Measurements from ENCODE around the gene PIWIL4. TPM values are rescaled to one million over a fixed set of nuclear protein-coding genes. Genes with fewer than 3 reads are reported as not detected.
A peak's percentile ranks its signal among the peaks of the same experiment; 100 is the strongest.

The PIWIL4 gene
- total RNA-seq, 1 donor from 2014 or later: 0.59 TPM

- Histone ChIP-seq H3K36me3 (ENCODE audit: insufficient read depth, low read length) (no peaks in the 10 kb centered on the region), H3K27ac (ENCODE audit: low read depth, low read length) (peak within 1 kb of the TSS; percentile 87), H3K4me3 (ENCODE audit: insufficient read depth, low read depth, low read length) (peak within 1 kb of the TSS; percentile 64), H3K27me3 (ENCODE audit: insufficient read depth, low read length) (no peaks in the 10 kb centered on the region), H3K9ac (ENCODE audit: low read length) (peak within 1 kb of the TSS; percentile 90), H3K79me2 (ENCODE audit: insufficient read depth, low read length) (peaks cover 29% of the 10 kb centered on the region), H3K4me1 (ENCODE audit: insufficient read depth, low read length) (peaks cover 21% of the 10 kb centered on the region), H3K9me3 (ENCODE audit: insufficient read depth, low read depth, low read length) (no peaks in the 10 kb centered on the region), H4K20me1 (ENCODE audit: insufficient read depth, low read length) (peaks cover 32% of the 10 kb centered on the region), H3K4me2 (ENCODE audit: low read length) (peak within 1 kb of the TSS; percentile 91), H2AFZ (ENCODE audit: low read depth, low read length) (peak within 1 kb of the TSS; percentile 99)
- peaks cover 2% of the 10 kb centered on the region for H3K9me3 Mint-ChIP-seq (ENCODE audit: unreplicated experiment)
- FAIRE-seq (no peak), DNase-seq (ENCODE audit: low read depth) (peak; percentile 75)
- peaks cover 3% of the 10 kb centered on the region for H3K36me3 Mint-ChIP-seq (ENCODE audit: low read depth, unreplicated experiment)
- H3K27me3 Mint-ChIP-seq (ENCODE audit: low read depth, unreplicated experiment): peaks cover 9% of the 10 kb centered on the region
- H3K4me1 Mint-ChIP-seq (ENCODE audit: low read depth, unreplicated experiment): peaks cover 6% of the 10 kb centered on the region
- TF ChIP-seq CTCF (IDR thresholded peaks at IDR 0.05; ENCODE audit: insufficient read depth, low read depth, low read length) (no peak), EZH2 (IDR thresholded peaks at IDR 0.05; ENCODE audit: insufficient read depth, low read length) (no peak)
- peak within 1 kb of the TSS; percentile 94 for H3K4me3 Mint-ChIP-seq (ENCODE audit: unreplicated experiment)
- H3K27ac Mint-ChIP-seq (ENCODE audit: unreplicated experiment): peak within 1 kb of the TSS; percentile 98
These were observed 23.2 kb upstream of the PIWIL4 start, which contains the start of gene FUT4 for GRCh38 chr11:94543695-94544645. TSS of gene FUT4 (plus strand) at chr11:94543921. CDS start at chr11:94544134, 213 bp downstream.

- H3K4me1 Mint-ChIP-seq (ENCODE audit: low read depth, unreplicated experiment): peaks cover 7% of the 10 kb centered on the region
- H3K27me3 ChIP-seq (ENCODE audit: insufficient read depth, low read length): no peaks in the 10 kb centered on the region
- H3K36me3 Mint-ChIP-seq (ENCODE audit: low read depth, unreplicated experiment): peaks cover 3% of the 10 kb centered on the region
- peaks cover 9% of the 10 kb centered on the region for H3K27me3 Mint-ChIP-seq (ENCODE audit: low read depth, unreplicated experiment)
- peak overlapping the region; percentile 64 for H3K4me3 ChIP-seq (ENCODE audit: insufficient read depth, low read depth, low read length)
- peak overlapping the region; percentile 79 for H3K4me3 Mint-ChIP-seq (ENCODE audit: unreplicated experiment)
- peak overlapping the region; percentile 99 for H2AFZ ChIP-seq (ENCODE audit: low read depth, low read length)
- peak overlapping the region; percentile 47 for H3K27ac Mint-ChIP-seq (ENCODE audit: unreplicated experiment)
- peak overlapping the region; percentile 87 for H3K27ac ChIP-seq (ENCODE audit: low read depth, low read length)
- no peaks in the 10 kb centered on the region for H3K36me3 ChIP-seq (ENCODE audit: insufficient read depth, low read length)
- H3K4me2 ChIP-seq (ENCODE audit: low read length): peak overlapping the region; percentile 91
- H3K9me3 Mint-ChIP-seq (ENCODE audit: unreplicated experiment): peaks cover 2% of the 10 kb centered on the region
- H3K79me2 ChIP-seq (ENCODE audit: insufficient read depth, low read length): peaks cover 29% of the 10 kb centered on the region
- H3K9ac ChIP-seq (ENCODE audit: low read length): peak overlapping the region; percentile 90
- H3K9me3 ChIP-seq (ENCODE audit: insufficient read depth, low read depth, low read length): no peaks in the 10 kb centered on the region
- DNase-seq (ENCODE audit: low read depth) (no peak), FAIRE-seq (no peak)
- peaks cover 21% of the 10 kb centered on the region for H3K4me1 ChIP-seq (ENCODE audit: insufficient read depth, low read length)
- peaks cover 37% of the 10 kb centered on the region for H4K20me1 ChIP-seq (ENCODE audit: insufficient read depth, low read length)
- TF ChIP-seq CTCF (IDR thresholded peaks at IDR 0.05; ENCODE audit: insufficient read depth, low read depth, low read length) (no peak), EZH2 (IDR thresholded peaks at IDR 0.05; ENCODE audit: insufficient read depth, low read length) (no peak)
These were observed 22.4 kb upstream of the PIWIL4 start for GRCh38 chr11:94544646-94545263.
